HG02885 (cell line): ENCODE measurements around the gene CHCT1.
"Not testable (repeated sequence)": the region's sequence is repeated elsewhere in the genome, so short reads cannot be mapped to it uniquely, and the experiment has no call there.

Experiments
- ATAC-seq: cut with Tn5 transposase; IDR thresholded peaks from one replicate; pipeline ENCODE4 v1.9.1; 2021; ENCODE audit warnings: mild to moderate bottlenecking; ENCODE audit not compliant: unreplicated experiment, poor library complexity

CHCT1 gene

GRCh38 chr17:60396412-60396811 lies 25.9 kb upstream of the CHCT1 start:
- no peak for ATAC-seq

GRCh38 chr17:60398227-60398959 lies 23.9 kb upstream of the CHCT1 start:
- peak; percentile 52 for ATAC-seq

GRCh38 chr17:60401819-60402218 lies 20.5 kb upstream of the CHCT1 start:
- no peak for ATAC-seq

GRCh38 chr17:60403523-60403810 lies 18.8 kb upstream of the CHCT1 start:
- ATAC-seq, result no peak

GRCh38 chr17:60403962-60404361 lies 18.3 kb upstream of the CHCT1 start:
- no peak for ATAC-seq

GRCh38 chr17:60406887-60407286 lies 15.4 kb upstream of the CHCT1 start:
- no peak for ATAC-seq

GRCh38 chr17:60410001-60410400 lies 12.3 kb upstream of the CHCT1 start:
- ATAC-seq, result no peak

GRCh38 chr17:60412701-60413100 lies 9.6 kb upstream of the CHCT1 start:
- ATAC-seq, result no peak

- ATAC-seq, result no peak
Observed at GRCh38 chr17:60415146-60415545, 7.1 kb upstream of the CHCT1 start.

GRCh38 chr17:60416368-60416925 lies 5.8 kb upstream of the CHCT1 start:
- ATAC-seq, result no peak

GRCh38 chr17:60419003-60419402 lies 3.3 kb upstream of the CHCT1 start:
- not testable (repeated sequence) for ATAC-seq

GRCh38 chr17:60419875-60420274 lies 2.4 kb upstream of the CHCT1 start:
- not testable (repeated sequence) for ATAC-seq

- ATAC-seq, result peak; percentile 85
Observed at GRCh38 chr17:60421273-60422161, 772 bp upstream of the CHCT1 start.

GRCh38 chr17:60423865-60424264 lies 1.6 kb downstream of the CHCT1 start:
- ATAC-seq, result no peak

GRCh38 chr17:60425626-60426025 lies 3.3 kb downstream of the CHCT1 start:
- no peak for ATAC-seq

- ATAC-seq, result no peak
Observed at GRCh38 chr17:60426596-60426995, 4.3 kb downstream of the CHCT1 start.

- not testable (repeated sequence) for ATAC-seq
Observed at GRCh38 chr17:60428491-60428890, 6.2 kb downstream of the CHCT1 start.

- ATAC-seq, result not testable (repeated sequence)
Observed at GRCh38 chr17:60430561-60430960, 8.3 kb downstream of the CHCT1 start.

GRCh38 chr17:60433021-60433997 lies 11.0 kb downstream of the CHCT1 start:
- ATAC-seq, result not testable (repeated sequence)
